A673 (cell line): ENCODE measurements around the gene DGKH.

Experiments used
- EZH2 ChIP-seq: fragments of 200-600 bp; sonication (generic); IDR thresholded peaks from 2 replicates; pipeline ENCODE4 v1.6.1; 2017; ENCODE audit warnings: borderline replicate concordance, low read depth, mild to moderate bottlenecking, mixed read lengths, antibody characterized with exemption, low read length; ENCODE audit not compliant: poor library complexity, severe bottlenecking
- TF ChIP-seq, protein P1 (sequence below): fragments of 300-800, 200-600 bp; sonication (generic); conservative IDR thresholded peaks from 2 replicates; pipeline ENCODE4 v1.5.1; 2017; ENCODE audit warnings: low read depth, mild to moderate bottlenecking, antibody characterized with exemption, low read length, moderate library complexity, mixed read lengths

- TF ChIP-seq, protein P1, sequence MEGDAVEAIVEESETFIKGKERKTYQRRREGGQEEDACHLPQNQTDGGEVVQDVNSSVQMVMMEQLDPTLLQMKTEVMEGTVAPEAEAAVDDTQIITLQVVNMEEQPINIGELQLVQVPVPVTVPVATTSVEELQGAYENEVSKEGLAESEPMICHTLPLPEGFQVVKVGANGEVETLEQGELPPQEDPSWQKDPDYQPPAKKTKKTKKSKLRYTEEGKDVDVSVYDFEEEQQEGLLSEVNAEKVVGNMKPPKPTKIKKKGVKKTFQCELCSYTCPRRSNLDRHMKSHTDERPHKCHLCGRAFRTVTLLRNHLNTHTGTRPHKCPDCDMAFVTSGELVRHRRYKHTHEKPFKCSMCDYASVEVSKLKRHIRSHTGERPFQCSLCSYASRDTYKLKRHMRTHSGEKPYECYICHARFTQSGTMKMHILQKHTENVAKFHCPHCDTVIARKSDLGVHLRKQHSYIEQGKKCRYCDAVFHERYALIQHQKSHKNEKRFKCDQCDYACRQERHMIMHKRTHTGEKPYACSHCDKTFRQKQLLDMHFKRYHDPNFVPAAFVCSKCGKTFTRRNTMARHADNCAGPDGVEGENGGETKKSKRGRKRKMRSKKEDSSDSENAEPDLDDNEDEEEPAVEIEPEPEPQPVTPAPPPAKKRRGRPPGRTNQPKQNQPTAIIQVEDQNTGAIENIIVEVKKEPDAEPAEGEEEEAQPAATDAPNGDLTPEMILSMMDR, result no peak
- no peak for TF ChIP-seq EZH2
Measured at GRCh38 chr13:42266473-42266872, 218.0 kb downstream of the DGKH start.
